ENCODE results near the gene ATXN7L1.
A peak's percentile ranks its signal among the peaks of the same experiment; 100 is the strongest.

DNA sequence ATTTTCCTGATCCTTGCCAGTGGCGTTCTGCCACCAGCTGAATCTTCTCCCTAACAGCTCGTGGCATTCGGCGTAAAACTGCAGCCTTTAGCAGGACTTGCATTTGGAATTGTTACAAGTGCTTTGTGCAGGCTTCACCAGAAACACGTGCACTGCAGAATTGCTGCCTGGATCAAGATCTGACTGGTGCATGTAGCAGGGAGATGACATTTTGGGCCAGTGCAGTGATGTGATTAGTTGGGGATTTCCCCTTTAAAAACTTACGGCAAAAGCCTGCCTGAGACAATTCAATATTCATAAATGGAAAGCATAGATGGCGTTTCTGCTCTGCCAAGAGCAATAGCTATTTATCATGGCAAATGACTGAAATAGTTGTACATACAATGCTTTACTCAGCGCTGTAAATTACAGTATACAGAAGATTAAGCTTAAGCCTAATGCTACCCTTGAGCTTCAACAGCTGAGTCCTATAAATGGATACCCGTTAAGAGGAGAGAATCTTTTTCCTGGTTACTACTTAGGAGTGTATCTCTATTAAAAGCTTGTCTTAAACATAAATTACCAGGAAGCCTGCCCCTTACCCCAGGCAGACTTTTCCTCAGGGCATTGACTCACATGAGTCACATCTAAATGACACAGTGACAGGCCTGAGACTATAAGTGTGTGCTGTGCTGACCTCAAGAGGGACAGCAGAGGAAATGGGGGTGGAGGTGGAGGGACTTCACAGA lies 106.3 kb downstream of the ATXN7L1 start:
- TF ChIP-seq POLR2AphosphoS5 (IDR thresholded peaks at IDR 0.05): peak in 1 of 3 donors; percentile 13
- TF ChIP-seq, protein P1, sequence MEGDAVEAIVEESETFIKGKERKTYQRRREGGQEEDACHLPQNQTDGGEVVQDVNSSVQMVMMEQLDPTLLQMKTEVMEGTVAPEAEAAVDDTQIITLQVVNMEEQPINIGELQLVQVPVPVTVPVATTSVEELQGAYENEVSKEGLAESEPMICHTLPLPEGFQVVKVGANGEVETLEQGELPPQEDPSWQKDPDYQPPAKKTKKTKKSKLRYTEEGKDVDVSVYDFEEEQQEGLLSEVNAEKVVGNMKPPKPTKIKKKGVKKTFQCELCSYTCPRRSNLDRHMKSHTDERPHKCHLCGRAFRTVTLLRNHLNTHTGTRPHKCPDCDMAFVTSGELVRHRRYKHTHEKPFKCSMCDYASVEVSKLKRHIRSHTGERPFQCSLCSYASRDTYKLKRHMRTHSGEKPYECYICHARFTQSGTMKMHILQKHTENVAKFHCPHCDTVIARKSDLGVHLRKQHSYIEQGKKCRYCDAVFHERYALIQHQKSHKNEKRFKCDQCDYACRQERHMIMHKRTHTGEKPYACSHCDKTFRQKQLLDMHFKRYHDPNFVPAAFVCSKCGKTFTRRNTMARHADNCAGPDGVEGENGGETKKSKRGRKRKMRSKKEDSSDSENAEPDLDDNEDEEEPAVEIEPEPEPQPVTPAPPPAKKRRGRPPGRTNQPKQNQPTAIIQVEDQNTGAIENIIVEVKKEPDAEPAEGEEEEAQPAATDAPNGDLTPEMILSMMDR (IDR thresholded peaks at IDR 0.05): no peak
- no peak for TF ChIP-seq POLR2A (IDR thresholded peaks at IDR 0.05)
